ENCODE data around the gene PAM.
A peak's percentile ranks its signal among the peaks of the same experiment; 100 is the strongest.
"Not testable (repeated sequence)": the region's sequence is repeated elsewhere in the genome, so short reads cannot be mapped to it uniquely, and the experiment has no call there.

The PAM gene

DNA sequence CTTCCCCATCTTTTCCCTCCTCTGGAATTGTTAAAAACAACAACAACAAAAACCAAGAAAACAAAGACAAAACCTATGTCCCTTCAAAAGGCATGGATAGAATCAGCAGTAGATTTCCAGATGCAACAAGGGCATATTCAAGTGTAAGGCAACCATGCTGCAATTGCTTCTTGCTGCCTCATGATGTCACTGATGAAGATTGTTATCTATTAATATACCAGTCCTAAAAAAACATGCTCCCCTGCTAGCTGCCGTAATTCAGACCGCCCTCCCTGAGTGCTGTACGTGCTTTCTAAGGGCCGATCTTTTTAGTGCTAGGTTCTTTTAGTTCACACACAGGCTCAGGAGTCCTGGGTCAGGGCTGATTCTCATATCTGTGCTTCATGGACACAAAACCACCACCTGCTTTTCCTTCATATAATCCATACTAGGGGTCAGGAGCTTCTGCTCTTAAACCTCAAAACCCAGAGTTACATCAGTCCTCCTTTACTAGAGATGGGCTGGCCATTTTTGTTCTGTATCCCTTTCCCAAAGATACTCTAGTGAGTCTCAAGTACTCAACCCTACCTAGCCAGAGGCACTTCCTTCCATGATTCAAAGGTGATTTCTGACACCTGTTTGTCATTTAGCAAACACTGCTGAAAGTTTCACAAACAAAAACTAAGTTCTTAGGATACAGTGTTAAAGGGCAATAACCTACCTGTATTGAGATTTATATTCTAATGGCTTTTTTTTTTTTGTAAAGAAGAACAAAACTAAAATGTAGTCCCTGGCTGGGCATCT, 282.8 kb downstream of the PAM start:
- CTCF ChIA-PET = no interaction called here

DNA sequence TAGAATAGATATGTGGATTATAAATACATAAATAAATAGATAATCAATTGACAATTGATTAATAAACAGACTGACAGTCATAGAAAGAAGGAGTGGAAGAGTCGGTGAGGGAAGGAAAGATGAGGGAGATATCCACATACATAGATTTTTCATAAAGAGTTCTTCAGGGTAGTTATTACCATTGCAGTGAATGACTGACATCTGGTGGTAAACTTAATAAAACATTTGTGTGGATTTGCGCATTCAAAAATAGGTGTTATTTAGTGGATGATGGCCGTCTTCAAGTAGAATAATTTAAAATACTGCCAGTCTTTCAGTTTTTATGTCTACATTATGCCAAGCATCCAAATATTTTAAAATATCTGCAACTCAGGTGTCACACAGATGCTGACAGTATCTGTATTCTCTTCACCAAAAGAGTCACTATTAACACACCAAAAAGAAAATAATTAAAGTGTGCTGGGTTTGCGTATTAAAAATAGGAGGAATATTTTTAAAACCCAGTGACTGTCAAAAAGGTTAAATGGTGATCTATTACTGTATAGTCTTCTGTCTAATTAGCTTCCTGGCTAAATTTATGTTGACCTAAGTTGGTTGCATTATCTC, 286.1 kb downstream of the PAM start:
- TF ChIP-seq, protein P1, sequence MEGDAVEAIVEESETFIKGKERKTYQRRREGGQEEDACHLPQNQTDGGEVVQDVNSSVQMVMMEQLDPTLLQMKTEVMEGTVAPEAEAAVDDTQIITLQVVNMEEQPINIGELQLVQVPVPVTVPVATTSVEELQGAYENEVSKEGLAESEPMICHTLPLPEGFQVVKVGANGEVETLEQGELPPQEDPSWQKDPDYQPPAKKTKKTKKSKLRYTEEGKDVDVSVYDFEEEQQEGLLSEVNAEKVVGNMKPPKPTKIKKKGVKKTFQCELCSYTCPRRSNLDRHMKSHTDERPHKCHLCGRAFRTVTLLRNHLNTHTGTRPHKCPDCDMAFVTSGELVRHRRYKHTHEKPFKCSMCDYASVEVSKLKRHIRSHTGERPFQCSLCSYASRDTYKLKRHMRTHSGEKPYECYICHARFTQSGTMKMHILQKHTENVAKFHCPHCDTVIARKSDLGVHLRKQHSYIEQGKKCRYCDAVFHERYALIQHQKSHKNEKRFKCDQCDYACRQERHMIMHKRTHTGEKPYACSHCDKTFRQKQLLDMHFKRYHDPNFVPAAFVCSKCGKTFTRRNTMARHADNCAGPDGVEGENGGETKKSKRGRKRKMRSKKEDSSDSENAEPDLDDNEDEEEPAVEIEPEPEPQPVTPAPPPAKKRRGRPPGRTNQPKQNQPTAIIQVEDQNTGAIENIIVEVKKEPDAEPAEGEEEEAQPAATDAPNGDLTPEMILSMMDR (conservative IDR thresholded peaks at IDR 0.05; ENCODE audit: low read depth) = peak; percentile 76
- peak; percentile 44 for DNase-seq (ENCODE audit: low spot score)
- POLR2A ChIA-PET (ENCODE audit: low non-redundant PET) = interaction anchor here (0.6 kb wide), 1 partner anchor 78 kb away, joined by 3 read pairs; no protein-coding TSS in a partner anchor
- CTCF ChIA-PET = no interaction called here
- no peak overlapping the region for H3K27ac ChIP-seq

More for the DNA sequence above, 282.8 kb downstream of the PAM start:
- TF ChIP-seq, protein P1 (conservative IDR thresholded peaks at IDR 0.05; ENCODE audit: low read depth) = no peak
- no peak for DNase-seq (ENCODE audit: low spot score)
- H3K27ac ChIP-seq = no peak overlapping the region
- POLR2A ChIA-PET (ENCODE audit: low non-redundant PET) = no interaction called here

DNA sequence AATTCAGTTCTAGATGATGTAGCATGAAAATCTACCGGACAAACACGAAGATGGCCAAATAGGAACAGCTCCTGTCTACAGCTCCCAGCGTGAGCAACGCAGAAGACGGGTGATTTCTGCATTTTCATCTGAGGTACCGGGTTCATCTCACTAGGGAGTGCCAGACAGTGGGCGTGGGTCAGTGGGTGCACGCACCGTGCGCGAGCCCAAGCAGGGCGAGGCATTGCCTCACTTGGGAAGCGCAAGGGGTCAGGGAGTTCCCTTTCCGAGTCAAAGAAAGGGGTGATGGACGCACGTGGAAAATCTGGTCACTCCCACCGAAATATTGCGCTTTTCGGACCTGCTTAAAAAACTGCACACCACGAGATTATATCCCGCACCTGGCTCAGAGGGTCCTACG, 291.6 kb downstream of the PAM start:
- DNase-seq (ENCODE audit: low spot score); POLR2A ChIA-PET (ENCODE audit: low non-redundant PET); H3K27ac ChIP-seq: not testable (repeated sequence)
- CTCF ChIA-PET = interaction anchor here (1.9 kb wide), 1 partner anchor 93 kb away, joined by 3 read pairs; no protein-coding TSS in a partner anchor

DNA sequence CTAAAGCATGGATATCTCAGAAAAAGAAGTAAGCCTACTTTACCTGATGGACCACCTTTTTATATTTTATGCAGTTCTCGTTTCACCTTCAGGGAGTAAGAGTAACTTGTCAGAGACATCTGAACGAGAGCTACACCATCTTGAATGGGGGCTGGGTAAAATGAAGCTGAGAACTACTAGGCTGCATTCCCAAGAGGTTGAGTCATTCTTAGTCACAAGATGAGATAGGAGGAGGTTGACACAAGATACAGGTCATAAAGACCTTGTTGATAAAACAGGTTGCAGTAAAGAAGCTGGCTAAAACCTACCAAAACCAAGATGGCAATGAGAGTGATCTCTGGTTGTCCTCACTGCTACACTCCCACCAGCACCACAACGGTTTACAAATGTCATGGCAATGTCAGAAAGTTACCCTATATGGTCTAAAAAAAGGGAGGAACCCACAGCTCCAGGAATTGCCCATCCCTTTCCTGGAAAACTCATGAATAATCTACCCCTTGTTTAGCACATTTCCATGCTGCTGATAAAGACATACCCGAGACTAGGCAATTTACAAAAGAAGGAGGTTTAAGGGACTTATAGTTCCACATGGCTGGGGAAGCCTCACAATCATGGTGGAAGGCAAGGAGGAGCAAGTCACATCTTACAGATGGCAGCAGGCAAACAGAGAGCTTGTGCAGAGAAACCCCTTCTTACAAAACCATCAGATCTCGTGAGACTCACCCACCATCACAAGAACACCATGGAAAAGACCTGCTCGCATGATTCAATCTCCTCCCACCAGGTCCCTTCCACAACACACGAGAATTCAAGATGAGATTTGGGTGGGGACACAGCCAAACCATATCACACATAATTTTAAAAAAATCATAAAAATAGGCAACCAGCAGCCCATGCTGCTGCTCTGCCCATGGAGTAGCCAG, 302.4 kb downstream of the PAM start:
- H3K27ac ChIP-seq = no peak overlapping the region
- ChIA-PET POLR2A (ENCODE audit: low non-redundant PET) (no interaction called here), CTCF (no interaction called here)
- TF ChIP-seq, protein P1 (conservative IDR thresholded peaks at IDR 0.05; ENCODE audit: low read depth) = no peak
- no peak for DNase-seq (ENCODE audit: low spot score)

DNA sequence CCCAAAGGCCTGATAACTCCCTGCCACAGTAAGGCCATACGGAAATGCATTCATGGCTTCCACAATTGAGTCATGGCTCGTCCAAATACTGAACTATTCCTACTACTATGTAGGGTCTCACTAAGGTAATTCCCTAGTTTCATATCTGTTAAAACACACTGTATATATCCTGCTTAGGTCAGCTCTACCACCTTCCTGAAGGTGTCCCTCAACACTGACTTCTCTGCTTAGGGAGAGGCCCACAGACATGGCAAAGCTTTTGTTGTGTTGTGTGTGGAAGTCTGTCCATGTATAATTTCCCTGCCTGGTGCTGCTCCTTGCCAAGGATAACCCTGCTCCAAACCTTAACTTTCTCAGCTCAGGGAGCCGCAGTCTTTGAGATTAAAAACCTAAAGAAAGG, 304.4 kb downstream of the PAM start:
- CTCF ChIA-PET = interaction anchor here (0.6 kb wide), 1 partner anchor 163 kb away, joined by 3 read pairs; no protein-coding TSS in a partner anchor
- POLR2A ChIA-PET (ENCODE audit: low non-redundant PET) = no interaction called here
- no peak for DNase-seq (ENCODE audit: low spot score)
- TF ChIP-seq, protein P1 (conservative IDR thresholded peaks at IDR 0.05; ENCODE audit: low read depth) = no peak
- no peak overlapping the region for H3K27ac ChIP-seq

DNA sequence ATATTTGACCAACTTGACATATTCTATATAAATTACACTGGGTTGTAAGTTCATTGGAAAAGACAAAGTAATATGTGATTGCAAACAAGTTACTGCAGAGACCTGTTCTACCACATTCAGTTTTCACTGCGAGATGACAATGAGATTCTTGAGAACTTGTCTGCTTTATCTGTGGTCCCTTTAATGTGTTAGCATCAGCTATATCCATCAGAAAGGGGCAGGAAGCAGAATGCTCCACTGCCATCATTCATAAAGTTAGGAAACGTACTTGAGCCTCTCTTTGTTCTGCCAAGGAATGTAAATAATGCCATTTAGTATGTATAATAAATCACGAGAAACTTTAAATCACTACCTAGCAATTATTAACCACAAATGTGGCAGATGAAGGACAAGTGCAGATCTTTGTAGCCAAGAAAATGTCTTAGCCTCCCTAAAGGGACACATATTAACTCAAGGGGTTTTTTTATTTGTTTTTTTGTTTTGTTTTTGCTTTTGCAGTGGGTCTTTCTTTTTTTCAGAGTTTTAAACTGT, 305.4 kb downstream of the PAM start:
- no peak overlapping the region for H3K27ac ChIP-seq
- CTCF ChIA-PET = no interaction called here
- POLR2A ChIA-PET (ENCODE audit: low non-redundant PET) = no interaction called here
- DNase-seq (ENCODE audit: low spot score) = no peak
- TF ChIP-seq, protein P1 (conservative IDR thresholded peaks at IDR 0.05; ENCODE audit: low read depth) = no peak

All from RWPE1 (cell line).